22Rv1 (cell line): Measurements from ENCODE around the gene RCAN2.

Experiments
- CTCF ChIP-seq: fragments of 450-650 bp; IDR thresholded peaks from 2 replicates; pipeline ENCODE4 v1.5.1; 2017; ENCODE audit warnings: mild to moderate bottlenecking
- ZFX ChIP-seq: fragments of 450-650 bp; IDR thresholded peaks from 2 replicates; pipeline ENCODE4 v1.6.1; 2017; ENCODE audit warnings: antibody characterized with exemption, borderline replicate concordance

- TF ChIP-seq CTCF, result no peak
- no peak for TF ChIP-seq ZFX
Measured at GRCh38 chr6:46254331-46254730, 236.9 kb downstream of the RCAN2 start.
